Stimulated activated naive B cell treated with anti-CD40 and anti-IgM and Interleukin-4, amounts not matched to agents 10 μg/mL and 1 μg/mL and 100 μg/mL, for 72 hours (primary cell): ENCODE results near the gene MYL9.
A peak's percentile ranks its signal among the peaks of the same experiment; 100 is the strongest.
"Not testable (repeated sequence)": the region's sequence is repeated elsewhere in the genome, so short reads cannot be mapped to it uniquely, and the experiment has no call there.

Experiments
- ATAC-seq, 2 donors: fragments of 150-1000 bp; cut with Tn5 transposase; replicated peaks; 2 replicates each; pipeline ENCODE4 v1.10.0; 2021; ENCODE audit warnings: moderate library complexity in 1 of 2
- DNase-seq: peaks from one replicate; pipeline ENCODE4 v3.0.0; 2021
- H3K27ac Mint-ChIP-seq: one replicate; pipeline ENCODE4 v1.8.0; 2022; ENCODE audit warnings: mild to moderate bottlenecking, mixed read lengths
- H3K27me3 Mint-ChIP-seq, 2 donors: one replicate each; pipeline ENCODE4 v1.8.0; 2022; ENCODE audit warnings: mixed read lengths in 2 of 2
- H3K36me3 Mint-ChIP-seq, 2 donors: one replicate each; pipeline ENCODE4 v1.8.0; 2022; ENCODE audit warnings: mixed read lengths in 2 of 2, mild to moderate bottlenecking in 1 of 2
- H3K4me1 Mint-ChIP-seq, 2 donors: one replicate each; pipeline ENCODE4 v1.8.0; 2022; ENCODE audit warnings: mixed read lengths in 2 of 2, mild to moderate bottlenecking in 1 of 2
- H3K4me3 Mint-ChIP-seq, 2 donors: one replicate each; pipeline ENCODE4 v1.8.0; 2022; ENCODE audit warnings: mild to moderate bottlenecking in 2 of 2, mixed read lengths in 2 of 2, moderate library complexity in 1 of 2
- H3K9me3 Mint-ChIP-seq, 2 donors: one replicate each; pipeline ENCODE4 v1.8.0; 2022; ENCODE audit warnings: mixed read lengths in 2 of 2, mild to moderate bottlenecking in 1 of 2

MYL9 gene

GRCh38 chr20:36549942-36550789, 8.8 kb downstream of the MYL9 start:
- no peak overlapping the region for H3K4me3 Mint-ChIP-seq
- no peak for DNase-seq
- no peaks in the 10 kb centered on the region for H3K9me3 Mint-ChIP-seq
- peaks cover 6 to 14% of the 10 kb centered on the region in 2 donors for H3K4me1 Mint-ChIP-seq
- no peaks in the 10 kb centered on the region for H3K36me3 Mint-ChIP-seq
- no peak overlapping the region for H3K27ac Mint-ChIP-seq
- no peaks in the 10 kb centered on the region for H3K27me3 Mint-ChIP-seq
- ATAC-seq = no peak

GRCh38 chr20:36550790-36551299, 9.5 kb downstream of the MYL9 start:
- ATAC-seq (no peak), DNase-seq (no peak)
- H3K27me3 Mint-ChIP-seq = no peaks in the 10 kb centered on the region
- no peaks in the 10 kb centered on the region for H3K36me3 Mint-ChIP-seq
- no peak overlapping the region for H3K4me3 Mint-ChIP-seq
- H3K4me1 Mint-ChIP-seq = peaks cover 6 to 13% of the 10 kb centered on the region in 2 donors
- no peaks in the 10 kb centered on the region for H3K9me3 Mint-ChIP-seq
- no peak overlapping the region for H3K27ac Mint-ChIP-seq

GRCh38 chr20:36555248-36555647, 13.9 kb downstream of the MYL9 start:
- Mint-ChIP-seq H3K27ac (no peak overlapping the region), H3K9me3 (no peaks in the 10 kb centered on the region), H3K27me3 (no peaks in the 10 kb centered on the region), H3K4me3 (no peak overlapping the region), H3K36me3 (peaks cover 0 to 2% of the 10 kb centered on the region in 2 donors), H3K4me1 (peaks cover 8 to 10% of the 10 kb centered on the region in 2 donors)
- no peak for DNase-seq
- no peak for ATAC-seq

GRCh38 chr20:36562724-36563123, 21.4 kb downstream of the MYL9 start:
- Mint-ChIP-seq H3K4me1 (no peaks in the 10 kb centered on the region), H3K27ac (no peak overlapping the region), H3K9me3 (peaks cover 0 to 4% of the 10 kb centered on the region in 2 donors), H3K4me3 (no peak overlapping the region), H3K27me3 (no peaks in the 10 kb centered on the region), H3K36me3 (peaks cover 8 to 9% of the 10 kb centered on the region in 2 donors)
- ATAC-seq (no peak), DNase-seq (no peak)

GRCh38 chr20:36563374-36563773, 22.1 kb downstream of the MYL9 start:
- DNase-seq (no peak), ATAC-seq (no peak)
- Mint-ChIP-seq H3K4me1 (no peaks in the 10 kb centered on the region), H3K4me3 (no peak overlapping the region), H3K27me3 (no peaks in the 10 kb centered on the region), H3K27ac (no peak overlapping the region), H3K36me3 (peaks cover 8 to 9% of the 10 kb centered on the region in 2 donors), H3K9me3 (peaks cover 0 to 4% of the 10 kb centered on the region in 2 donors)

- not testable (repeated sequence) for H3K4me1 Mint-ChIP-seq, DNase-seq, ATAC-seq, H3K36me3 Mint-ChIP-seq, H3K9me3 Mint-ChIP-seq, H3K4me3 Mint-ChIP-seq, H3K27me3 Mint-ChIP-seq, H3K27ac Mint-ChIP-seq
These were observed 22.9 kb downstream of the MYL9 start for GRCh38 chr20:36564078-36564725.

- H3K4me3 Mint-ChIP-seq, H3K9me3 Mint-ChIP-seq, H3K4me1 Mint-ChIP-seq, H3K27me3 Mint-ChIP-seq, DNase-seq, H3K27ac Mint-ChIP-seq, H3K36me3 Mint-ChIP-seq, ATAC-seq: not testable (repeated sequence)
These were observed 23.4 kb downstream of the MYL9 start for GRCh38 chr20:36564726-36565121.

GRCh38 chr20:36565520-36565919, 24.2 kb downstream of the MYL9 start:
- H3K4me1 Mint-ChIP-seq = no peaks in the 10 kb centered on the region
- ATAC-seq = no peak
- peaks cover 7 to 8% of the 10 kb centered on the region in 2 donors for H3K36me3 Mint-ChIP-seq
- DNase-seq = no peak
- H3K27ac Mint-ChIP-seq = no peak overlapping the region
- no peaks in the 10 kb centered on the region for H3K27me3 Mint-ChIP-seq
- peaks cover 0 to 4% of the 10 kb centered on the region in 2 donors for H3K9me3 Mint-ChIP-seq
- no peak overlapping the region for H3K4me3 Mint-ChIP-seq

GRCh38 chr20:36569847-36570429, 28.6 kb downstream of the MYL9 start:
- no peak overlapping the region for H3K4me3 Mint-ChIP-seq
- H3K27me3 Mint-ChIP-seq = no peaks in the 10 kb centered on the region
- H3K36me3 Mint-ChIP-seq = peaks cover 5 to 9% of the 10 kb centered on the region in 2 donors
- H3K4me1 Mint-ChIP-seq = peaks cover 13 to 20% of the 10 kb centered on the region in 2 donors
- no peak for DNase-seq
- H3K27ac Mint-ChIP-seq = no peak overlapping the region
- peaks cover 0 to 2% of the 10 kb centered on the region in 2 donors for H3K9me3 Mint-ChIP-seq
- no peak for ATAC-seq

GRCh38 chr20:36571564-36572504, 30.5 kb downstream of the MYL9 start:
- peaks cover 3 to 11% of the 10 kb centered on the region in 2 donors for H3K36me3 Mint-ChIP-seq
- H3K27me3 Mint-ChIP-seq = no peaks in the 10 kb centered on the region
- no peaks in the 10 kb centered on the region for H3K9me3 Mint-ChIP-seq
- H3K4me3 Mint-ChIP-seq = peak overlapping the region; percentile 86 to 88
- peak overlapping the region; percentile 98 for H3K27ac Mint-ChIP-seq
- ATAC-seq (no peak), DNase-seq (no peak)
- peaks cover 27 to 36% of the 10 kb centered on the region in 2 donors for H3K4me1 Mint-ChIP-seq

- no peaks in the 10 kb centered on the region for H3K9me3 Mint-ChIP-seq
- peaks cover 27 to 36% of the 10 kb centered on the region in 2 donors for H3K4me1 Mint-ChIP-seq
- no peaks in the 10 kb centered on the region for H3K27me3 Mint-ChIP-seq
- ATAC-seq (peak; percentile 57 to 60), DNase-seq (peak; percentile 37)
- peaks cover 3 to 11% of the 10 kb centered on the region in 2 donors for H3K36me3 Mint-ChIP-seq
- peak overlapping the region; percentile 86 to 88 for H3K4me3 Mint-ChIP-seq
- H3K27ac Mint-ChIP-seq = peak overlapping the region; percentile 98
These were observed 31.4 kb downstream of the MYL9 start for GRCh38 chr20:36572701-36573102.

GRCh38 chr20:36573103-36573797, 31.9 kb downstream of the MYL9 start, which contains the start of gene TGIF2:
TSS of gene TGIF2 (plus strand) at chr20:36573597. CDS start at chr20:36578775, 5,178 bp downstream.
- Mint-ChIP-seq H3K36me3 (peaks cover 3 to 11% of the 10 kb centered on the region in 2 donors), H3K4me1 (peaks cover 27 to 36% of the 10 kb centered on the region in 2 donors), H3K4me3 (peak within 1 kb of the TSS; percentile 86 to 91), H3K27me3 (no peaks in the 10 kb centered on the region), H3K27ac (peak within 1 kb of the TSS; percentile 98), H3K9me3 (no peaks in the 10 kb centered on the region)
- DNase-seq (peak; percentile 85), ATAC-seq (peak; percentile 70 to 77)

GRCh38 chr20:36573798-36574365, 32.6 kb downstream of the MYL9 start:
- Mint-ChIP-seq H3K27ac (peak overlapping the region; percentile 90), H3K27me3 (no peaks in the 10 kb centered on the region)
- peak; percentile 3 to 13 for ATAC-seq

More at GRCh38 chr20:36573798-36574365, 32.6 kb downstream of the MYL9 start:
- H3K4me1 Mint-ChIP-seq = peaks cover 27 to 36% of the 10 kb centered on the region in 2 donors
- H3K4me3 Mint-ChIP-seq = peak overlapping the region; percentile 82 to 86
- H3K9me3 Mint-ChIP-seq = no peaks in the 10 kb centered on the region
- peak; percentile 12 for DNase-seq
- peaks cover 3 to 11% of the 10 kb centered on the region in 2 donors for H3K36me3 Mint-ChIP-seq
